NCI-H1694 treated with DMSO at 0.1 percent for 48 hours (cell line): ENCODE results near the gene SCLY.

Source experiments
- DNase-seq: peaks from one replicate; lab custom pipeline; 2025; lab: John Stamatoyannopoulos, UW

Gene SCLY

GRCh38 chr2:238140721-238141540 is 80.1 kb downstream of the SCLY start:
- no peak for DNase-seq

- DNase-seq = no peak
Measured at GRCh38 chr2:238141541-238142318, 80.9 kb downstream of the SCLY start.

DNA sequence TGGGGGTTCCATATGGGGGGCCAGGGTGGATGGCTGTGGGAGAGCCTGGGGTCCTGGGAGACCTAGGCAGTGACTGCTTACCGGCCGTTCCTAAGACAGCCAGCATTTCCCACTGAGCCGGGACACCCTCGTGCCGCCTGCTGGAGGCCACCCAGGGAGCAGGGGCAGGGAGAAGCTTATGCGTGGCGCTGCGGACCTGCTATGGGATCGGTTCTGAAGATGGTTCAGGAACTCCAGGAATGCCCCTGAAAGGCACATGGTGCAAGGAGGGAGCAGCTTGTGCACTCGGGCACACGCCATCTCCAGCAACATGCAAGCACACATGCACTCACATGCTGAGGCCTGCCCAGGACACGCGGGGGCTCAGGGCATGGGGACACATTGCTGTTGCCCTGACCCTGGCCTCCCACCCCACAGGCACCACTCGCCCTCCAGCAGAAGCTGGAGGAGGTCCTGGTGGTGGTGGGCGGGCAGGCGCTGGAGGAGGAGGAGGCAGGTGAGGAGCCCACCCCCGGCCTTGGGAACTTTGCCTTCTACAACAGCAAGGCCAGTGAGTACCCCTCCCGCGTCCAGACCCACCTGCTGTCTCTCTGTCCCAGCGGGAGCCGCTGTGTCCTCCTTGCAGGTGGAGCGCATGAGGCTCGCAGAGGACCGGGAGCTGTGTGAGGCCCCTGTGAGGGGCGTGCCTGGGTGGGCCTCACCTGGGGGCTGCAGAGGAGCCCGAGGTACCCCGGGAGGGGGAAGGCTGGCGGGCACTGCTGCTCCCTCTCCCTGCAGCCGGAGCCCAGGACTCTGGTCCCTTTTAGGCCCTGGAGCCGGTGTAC is 81.8 kb downstream of the SCLY start:
- DNase-seq = no peak

- no peak for DNase-seq
Measured at GRCh38 chr2:238143239-238143951, 82.6 kb downstream of the SCLY start.

GRCh38 chr2:238144262-238144661 is 83.5 kb downstream of the SCLY start:
- no peak for DNase-seq

DNA sequence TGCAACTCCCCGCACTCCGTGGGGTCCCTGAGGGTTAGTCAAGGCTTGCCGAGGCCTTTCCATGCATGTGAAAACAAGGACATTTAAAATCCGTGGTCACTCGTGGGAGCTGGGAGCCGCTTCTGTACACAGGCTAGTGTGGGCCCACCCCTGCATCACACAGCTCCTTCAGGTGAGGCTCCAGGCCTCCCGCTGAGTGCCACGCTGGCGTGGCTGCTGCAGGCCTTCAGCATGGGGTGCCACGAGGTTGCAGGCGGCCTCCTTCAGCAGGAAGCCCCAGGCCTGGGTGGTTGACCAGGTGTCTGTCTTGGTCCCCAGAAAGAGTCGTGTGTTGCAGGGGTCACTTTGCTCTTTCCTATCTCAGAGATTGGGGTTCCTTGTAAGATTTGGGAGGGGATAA is 84.2 kb downstream of the SCLY start:
- DNase-seq = no peak

- DNase-seq = no peak
Measured at GRCh38 chr2:238145851-238146250, 85.0 kb downstream of the SCLY start.

DNA sequence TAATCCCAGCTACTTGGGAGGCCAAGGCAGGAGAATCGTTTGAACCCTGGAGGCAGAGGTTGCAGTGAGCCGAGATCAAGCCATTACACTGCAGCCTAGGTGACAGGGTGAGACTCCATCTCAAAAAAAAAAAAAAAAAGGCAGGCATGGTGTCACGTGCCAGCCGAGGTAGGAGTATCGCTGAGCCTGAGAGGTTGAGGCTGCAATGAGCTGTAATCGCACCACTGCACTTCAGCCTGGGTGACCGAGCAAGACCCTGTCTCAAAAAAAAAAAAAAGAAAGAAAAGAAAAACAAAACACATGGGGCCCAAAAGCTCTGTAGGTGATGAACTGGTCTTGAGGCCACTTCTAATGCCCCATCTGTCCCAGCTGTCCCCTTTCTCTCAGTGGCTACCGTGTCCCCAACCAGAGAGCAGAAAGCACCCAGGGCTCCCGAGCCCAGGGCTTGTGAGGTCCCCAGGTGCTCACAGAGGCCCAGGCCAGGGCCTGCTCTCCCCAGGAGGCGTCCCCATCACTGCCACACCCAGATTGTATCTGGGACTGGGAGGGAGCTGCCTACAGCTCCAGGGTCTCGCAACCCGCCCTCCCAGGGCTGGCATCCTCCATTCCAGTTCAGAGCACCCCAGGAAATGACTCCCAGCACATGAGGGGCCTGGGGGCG is 86.2 kb downstream of the SCLY start:
- no peak for DNase-seq

- DNase-seq = no peak
Measured at GRCh38 chr2:238148981-238149380, 88.2 kb downstream of the SCLY start.
